NCI-H146 (cell line): ENCODE results near the gene DTX1.
A peak's percentile ranks its signal among the peaks of the same experiment; 100 is the strongest.

Experiments used
- DNase-seq: peaks from one replicate; lab custom pipeline; 2025; lab: John Stamatoyannopoulos, UW

The DTX1 gene

DNA sequence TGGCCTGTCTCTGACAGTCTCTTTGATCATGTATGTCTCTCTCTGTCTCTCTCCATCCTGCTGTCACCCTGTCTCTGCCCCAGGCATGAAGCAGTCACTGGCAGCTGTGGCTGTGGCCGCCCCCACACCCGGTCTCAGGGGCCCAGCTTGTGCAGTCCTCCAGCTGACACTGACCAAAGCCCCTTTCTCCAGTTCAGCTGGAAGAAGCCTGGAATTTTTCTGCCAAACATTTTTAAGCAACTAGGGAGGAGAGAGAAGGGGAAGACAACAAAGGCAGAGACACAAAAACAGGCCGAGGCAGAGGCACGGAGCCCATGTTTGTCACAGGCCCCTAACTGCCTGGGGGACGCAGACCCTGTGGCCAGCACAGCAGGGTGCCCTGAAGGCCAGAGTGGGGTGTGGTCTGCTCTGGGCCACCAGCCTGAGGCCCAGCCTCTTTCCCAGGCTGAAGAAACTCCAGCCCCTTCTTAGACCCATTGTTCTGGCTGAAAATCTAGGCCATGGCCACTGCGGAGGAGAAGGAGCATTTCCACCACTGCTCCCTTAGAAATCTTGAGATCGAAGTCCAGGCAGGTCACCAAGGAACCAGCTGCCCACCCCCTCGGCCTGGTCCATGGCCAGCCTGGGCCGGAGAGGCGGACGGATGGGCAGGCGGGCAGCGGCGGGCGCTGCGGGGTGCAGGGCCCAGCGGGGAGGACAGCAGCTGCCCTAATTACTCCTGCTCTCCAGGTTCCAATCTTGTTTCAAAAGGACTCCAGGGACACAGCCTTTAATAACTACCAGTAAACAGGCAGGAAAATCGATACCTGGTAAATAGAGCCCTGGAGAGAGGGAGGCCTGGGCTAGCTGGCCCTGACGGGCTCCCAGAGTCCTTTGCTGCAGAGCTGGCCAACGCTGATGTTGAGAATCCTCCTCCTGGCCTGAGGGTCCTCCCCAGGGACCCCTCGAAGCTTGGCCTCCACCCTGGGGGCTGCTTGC is 14.9 kb downstream of the DTX1 start:
- DNase-seq = peak; percentile 97

DNA sequence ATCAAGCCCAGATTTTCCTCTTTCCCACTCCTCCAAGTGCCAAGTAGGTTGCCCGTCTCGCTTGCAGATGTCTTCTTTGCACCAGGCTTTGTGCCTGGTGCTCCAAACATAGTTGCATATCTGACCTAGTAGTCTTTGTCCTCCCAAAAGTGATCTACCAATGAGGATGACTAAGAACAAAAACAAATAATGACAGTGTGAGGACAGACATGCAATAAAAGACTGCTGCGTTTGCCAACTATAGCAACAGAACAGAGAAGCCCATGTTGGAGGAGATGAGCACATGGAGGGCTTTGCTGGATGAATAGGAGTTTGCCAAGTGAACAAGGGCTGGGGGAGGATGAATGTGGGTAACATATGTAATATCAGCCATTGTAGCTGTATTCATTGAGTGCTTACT is 15.6 kb downstream of the DTX1 start:
- peak; percentile 55 for DNase-seq

DNA sequence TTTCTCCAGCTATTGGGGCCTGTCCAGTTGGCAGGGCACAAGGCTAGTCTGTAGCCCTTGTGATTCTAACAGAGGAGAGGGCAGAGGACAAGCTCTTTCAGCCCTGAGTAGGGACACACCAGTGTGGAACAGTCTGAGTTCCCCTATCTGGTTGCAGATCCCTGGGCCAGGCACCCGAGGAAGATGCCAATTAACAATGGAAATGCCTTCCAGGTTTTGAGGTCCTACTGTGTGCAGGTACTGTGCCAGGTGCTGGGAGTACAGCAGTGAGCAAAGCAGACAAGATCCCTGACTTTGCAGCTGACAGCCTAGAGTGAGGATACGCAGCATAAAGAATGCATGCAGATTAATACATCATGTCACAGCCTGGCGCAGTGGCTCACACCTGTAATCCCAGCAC is 17.1 kb downstream of the DTX1 start:
- no peak for DNase-seq

DNA sequence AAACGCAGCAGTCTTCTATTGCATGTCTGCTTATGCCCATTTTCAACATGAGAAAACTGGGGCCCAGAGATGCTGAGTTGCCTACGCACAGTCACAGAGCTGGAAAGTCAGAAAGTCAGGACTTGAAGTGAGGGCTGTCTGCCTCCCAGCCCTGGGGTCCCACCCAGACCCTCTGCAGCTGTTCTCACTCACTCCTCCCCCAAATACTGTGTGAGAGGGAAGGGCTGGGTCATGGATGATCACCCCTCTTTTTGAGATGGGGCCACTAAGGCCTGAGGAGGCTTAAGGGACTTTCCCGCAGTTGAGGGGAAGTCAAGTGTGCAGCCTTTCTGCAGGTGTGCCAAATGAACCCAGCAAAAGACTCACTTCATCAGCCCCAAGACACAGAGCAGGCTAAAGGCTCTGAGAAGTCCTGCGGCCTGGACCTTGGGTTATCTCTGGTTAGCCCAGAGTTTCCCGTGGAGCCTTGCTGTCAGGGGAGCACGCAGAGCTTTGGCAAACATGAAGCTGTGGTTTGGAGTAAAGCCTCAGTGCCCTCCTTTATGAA is 18.7 kb downstream of the DTX1 start:
- DNase-seq = no peak

DNA sequence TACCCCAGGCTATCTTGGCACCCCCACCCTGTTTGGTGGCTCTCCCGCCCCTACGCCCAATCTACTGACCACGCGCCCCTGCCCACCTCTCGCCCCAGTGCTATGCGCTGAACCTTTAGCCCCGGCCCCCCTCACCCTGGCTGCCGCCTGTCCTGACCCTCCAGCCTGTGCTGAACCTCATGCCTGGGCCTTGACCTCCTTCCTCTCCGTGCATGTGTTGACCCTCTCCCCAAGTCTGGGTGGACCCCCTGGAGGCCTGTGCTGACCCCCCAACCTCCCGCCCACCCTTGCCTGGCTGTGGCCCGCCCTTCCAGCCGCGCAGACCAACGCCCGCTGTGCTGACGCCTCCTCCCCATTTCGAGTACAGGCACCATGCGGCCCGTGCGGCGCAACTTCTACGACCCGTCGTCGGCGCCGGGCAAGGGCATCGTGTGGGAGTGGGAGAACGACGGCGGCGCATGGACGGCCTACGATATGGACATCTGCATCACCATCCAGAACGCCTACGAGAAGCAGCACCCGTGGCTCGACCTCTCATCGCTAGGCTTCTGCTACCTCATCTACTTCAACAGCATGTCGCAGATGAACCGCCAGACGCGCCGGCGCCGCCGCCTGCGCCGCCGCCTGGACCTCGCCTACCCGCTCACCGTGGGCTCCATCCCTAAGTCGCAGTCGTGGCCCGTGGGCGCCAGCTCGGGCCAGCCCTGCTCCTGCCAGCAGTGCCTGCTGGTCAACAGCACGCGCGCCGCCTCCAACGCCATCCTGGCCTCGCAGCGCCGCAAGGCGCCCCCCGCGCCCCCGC is 20.7 kb downstream of the DTX1 start:
- no peak for DNase-seq

DNA sequence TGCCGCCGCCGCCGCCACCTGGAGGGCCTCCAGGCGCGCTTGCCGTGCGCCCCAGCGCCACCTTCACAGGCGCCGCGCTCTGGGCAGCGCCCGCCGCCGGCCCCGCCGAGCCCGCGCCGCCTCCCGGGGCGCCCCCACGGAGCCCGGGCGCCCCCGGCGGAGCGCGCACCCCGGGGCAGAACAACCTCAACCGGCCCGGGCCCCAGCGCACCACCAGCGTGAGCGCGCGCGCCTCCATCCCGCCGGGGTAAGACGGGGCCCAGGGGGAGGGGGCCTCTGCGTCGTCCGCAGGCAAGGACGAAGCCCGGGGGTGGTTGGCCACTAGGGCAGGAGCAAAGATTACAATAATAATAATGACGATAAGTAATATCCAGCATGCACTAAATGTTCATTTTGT is 21.3 kb downstream of the DTX1 start:
- no peak for DNase-seq

DNA sequence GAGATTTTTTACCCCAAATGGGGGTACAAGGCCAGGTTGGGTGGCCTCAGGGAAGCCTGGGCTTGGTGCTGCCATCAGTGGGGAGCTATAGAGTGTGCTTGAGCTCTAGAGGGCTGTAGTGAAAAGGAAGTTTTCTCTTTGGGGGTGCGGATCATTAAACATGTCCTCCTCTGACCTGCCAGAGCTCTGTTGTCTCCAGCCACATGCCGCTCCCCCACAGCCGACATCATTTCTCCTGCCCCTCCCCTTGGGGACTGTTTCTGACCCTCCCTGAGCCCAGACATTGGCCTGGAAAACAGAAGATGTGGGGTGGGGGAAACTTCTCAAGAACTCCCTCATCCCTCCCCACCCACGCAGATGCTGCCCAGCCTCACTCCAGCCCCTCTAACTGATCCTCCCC is 25.3 kb downstream of the DTX1 start:
- no peak for DNase-seq

DNA sequence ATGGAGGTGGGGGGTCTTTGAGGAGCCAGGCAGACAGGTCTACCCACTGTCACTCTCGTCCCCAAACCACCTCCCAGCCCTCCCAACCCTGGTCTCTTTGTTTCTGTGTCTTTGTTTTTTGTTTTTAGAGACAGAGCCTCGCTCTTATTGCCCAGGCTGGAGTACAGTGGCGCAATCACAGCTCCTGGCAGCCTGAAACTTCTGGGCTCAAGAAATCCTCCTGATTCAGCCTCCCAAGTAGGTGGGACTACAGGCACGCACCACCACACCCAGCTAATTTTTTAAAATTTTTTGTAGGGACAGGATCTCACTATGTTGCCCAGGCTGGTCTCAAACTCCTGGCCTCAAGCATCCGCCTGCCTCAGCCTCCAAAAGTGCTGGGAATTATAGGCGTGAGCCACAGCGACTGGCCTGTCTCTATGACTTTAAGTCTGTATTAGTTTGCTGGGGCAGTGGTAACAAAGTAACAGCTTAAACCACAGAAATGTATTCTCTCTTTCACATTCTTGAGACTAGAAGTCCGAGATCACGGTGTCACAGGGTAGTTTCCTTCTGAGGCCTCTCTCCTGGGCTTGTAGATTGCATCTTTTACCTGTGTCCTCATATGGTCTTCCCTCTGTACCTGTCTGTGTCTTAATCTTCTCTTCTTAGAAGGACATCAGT is 26.1 kb downstream of the DTX1 start:
- DNase-seq = no peak

DNA sequence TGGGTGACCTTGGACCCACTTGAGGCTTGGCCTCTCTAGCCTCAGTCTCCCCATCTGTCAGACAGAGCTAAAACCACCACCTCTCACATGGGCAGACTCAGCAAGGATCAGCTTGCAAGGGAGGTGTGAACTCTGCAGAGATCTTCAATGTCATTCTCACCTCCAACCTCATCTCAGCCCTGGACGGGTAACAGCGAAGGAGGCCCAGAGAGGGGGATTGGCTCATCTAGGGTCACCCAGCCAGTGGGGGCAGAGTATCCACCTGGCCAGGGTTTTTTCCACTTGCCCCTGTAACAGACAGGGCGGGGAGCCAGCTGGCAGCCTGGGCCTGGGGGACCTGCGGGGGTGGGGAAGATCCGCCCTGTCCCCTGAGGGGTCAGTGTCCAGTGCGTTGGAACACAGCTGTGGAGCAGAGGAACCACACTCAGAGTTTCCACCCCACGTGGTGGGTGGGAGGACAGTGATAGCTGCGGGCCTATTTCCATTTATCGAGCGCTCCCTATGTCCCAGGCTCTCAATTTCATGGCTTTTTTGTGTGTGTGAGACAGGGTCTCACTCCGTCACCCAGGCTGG is 27.4 kb downstream of the DTX1 start:
- no peak for DNase-seq

DNA sequence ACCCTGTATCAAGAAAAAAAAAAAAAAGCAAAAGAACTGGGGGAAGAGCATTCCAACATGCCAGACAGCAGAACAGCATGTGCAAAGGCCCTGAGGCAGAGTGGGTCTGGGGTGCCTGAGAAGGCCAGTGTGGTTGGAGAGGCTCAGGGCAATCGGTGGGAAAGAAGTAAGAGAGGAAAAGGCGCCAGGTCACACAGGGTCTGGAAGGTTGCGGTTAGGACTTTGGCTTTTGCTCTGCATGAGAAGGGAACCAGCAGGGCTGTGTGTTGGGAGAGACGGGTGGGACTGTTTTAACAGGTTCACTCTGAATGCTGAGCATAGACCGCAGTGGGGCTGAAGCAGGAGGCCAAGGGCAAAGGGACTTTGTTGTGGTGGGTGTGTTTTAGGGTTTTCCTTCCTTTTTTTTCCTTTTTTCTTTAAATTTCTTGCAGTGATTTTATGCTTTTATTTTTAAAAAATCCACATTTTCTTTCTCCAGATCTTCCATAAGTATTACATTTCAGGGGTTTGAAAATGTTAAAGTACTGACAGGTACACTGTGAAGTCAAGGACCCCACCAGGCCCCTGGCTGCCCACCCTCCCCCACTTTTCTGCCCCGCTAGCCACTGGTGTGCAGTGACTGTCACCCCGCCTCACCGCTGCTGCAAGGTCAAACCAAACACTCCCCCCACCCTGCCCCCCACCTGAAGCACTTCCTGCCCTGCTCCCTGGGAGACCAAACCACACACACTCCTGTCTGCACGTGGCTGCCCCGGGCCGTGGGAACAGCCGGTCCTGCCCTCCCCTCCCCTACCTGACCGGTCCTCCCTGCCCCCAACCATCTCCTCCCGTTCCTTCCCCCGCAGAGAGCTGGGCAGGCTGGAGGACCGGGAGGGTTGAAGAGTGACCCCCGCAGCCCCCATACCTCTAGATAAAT is 30.0 kb downstream of the DTX1 start:
- no peak for DNase-seq

DNA sequence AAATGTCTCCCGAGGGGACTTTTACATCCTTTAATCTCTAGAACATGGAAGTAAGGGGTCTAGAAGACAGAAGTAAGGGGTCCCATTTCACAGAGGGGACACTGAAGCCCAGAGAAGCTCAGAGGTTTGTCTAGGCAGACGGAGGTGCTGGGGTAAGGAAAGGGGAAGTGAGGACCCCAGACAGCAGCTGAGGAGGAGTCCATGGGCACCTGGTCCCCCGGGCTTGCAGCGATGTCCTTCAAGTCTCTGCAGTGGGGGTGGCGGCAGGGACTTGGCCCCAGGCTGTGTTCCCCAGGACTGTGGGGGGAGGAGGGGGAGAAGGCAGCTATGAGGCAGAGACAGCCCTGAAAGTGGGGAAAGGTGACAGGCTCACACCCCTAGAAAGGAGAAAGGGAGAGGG is 30.7 kb downstream of the DTX1 start:
- DNase-seq = no peak

DNA sequence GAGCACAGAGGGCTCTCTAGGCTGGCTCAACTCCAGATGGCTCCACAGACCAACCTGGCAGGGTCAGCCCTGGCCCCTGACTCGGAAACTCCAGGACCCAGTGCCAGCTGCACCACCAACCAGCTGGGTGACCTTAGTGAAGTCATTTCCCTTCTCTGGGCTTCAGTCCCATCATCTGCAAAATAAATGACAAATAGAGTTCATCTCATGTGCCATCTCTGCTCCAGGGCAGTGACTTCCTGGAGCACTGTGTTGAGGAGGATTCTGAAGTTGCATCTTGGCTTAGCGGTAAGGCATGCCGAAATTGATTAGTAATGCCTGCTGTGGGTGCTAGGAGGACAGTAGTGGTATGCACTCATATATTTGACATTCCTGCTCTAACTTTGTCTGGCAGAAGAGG is 31.5 kb downstream of the DTX1 start:
- no peak for DNase-seq

DNA sequence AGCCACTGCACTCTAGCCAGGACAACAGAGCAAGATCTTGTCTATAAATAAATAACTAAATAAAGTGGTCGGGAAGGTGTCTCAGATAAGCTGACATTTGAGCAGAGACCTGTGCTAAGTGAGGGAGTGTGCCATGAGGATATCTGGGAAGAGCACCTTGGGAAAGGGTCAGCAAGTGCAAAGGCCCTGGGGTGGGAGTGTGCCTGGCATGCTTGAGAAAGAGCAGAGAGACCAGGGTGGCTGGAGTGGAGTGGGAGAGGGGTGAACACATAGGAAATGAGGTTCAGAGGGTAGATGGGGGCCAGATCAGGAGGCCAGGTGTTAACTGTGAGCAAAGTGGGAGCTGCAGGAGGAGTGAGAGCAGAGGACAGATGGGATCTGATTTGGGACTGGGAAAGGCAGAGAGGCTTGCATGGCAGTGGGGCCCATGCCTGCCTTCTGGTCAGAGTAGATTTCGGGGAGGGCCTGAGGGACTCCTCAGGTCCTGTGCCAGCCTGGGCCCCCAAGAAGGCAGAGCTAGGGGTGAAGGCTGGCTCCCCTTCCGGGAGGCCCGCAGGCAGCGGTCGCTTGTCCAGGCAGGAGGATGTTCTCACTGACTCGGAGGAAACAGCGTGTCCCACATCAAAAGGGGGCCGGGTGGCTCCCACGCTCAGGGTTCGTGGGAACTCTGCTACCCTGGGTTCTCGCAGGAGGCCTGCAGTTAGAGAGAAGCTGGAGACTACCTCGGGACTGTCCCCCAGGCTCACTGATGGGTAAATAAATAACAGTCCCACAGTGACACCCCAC is 32.6 kb downstream of the DTX1 start:
- no peak for DNase-seq

DNA sequence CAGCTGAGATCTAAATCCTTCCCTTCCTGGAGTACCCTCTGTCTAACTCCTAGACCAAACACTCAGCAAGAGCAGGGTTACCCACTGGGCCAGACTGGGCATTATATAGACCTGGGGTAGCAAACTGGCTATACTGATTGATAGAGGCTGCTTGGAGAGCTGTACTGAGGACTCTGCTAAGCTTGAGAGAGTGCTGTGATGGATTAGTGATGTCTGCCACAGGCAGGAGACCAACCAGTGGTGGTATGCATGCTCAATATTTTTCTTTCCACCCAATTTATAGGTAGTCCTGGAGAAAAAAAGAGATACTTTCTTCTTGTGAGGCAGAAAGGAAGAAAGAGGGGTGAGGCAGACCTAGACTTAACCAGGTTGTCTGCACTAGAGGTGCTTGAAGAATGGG is 33.3 kb downstream of the DTX1 start:
- no peak for DNase-seq

DNA sequence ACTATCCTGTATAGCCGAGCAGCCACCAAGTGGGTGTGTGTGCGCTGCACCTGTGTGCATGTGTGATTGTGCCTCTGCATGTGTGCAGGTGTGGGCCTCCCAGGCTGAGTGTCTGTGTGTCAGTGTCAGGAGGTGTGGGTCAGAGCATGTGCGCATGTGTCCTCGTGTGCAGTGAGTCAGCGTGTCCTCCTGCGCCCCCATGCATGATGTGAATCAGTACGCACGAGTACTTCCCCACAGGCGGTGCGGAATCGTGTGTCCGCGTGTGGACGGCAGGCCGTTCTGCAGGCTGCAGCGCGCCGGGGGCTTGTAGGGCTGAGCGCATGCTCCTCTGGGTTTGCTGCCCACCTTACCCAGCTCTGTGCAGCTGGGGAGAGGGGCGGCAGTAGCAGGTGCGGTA is 34.2 kb downstream of the DTX1 start:
- DNase-seq = no peak

DNA sequence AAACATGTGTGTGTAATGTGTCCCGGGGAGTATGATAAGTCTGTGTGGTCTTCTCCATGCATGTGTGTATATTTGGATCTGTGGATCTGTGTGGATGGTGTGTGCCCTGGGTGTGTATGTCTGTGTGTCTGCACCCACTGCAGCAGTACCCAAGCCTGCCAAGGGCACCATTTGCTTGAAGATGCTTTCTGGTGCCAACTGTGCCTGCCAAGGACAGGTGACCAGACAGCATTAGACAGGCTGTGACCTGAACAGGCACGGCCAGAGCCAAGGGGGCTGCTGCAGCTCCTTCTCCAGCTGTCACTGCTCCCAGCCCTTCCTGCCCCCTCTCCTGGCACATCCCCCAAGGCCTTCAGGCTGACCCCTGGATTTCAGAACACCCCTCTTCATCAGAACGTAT is 35.0 kb downstream of the DTX1 start:
- no peak for DNase-seq

DNA sequence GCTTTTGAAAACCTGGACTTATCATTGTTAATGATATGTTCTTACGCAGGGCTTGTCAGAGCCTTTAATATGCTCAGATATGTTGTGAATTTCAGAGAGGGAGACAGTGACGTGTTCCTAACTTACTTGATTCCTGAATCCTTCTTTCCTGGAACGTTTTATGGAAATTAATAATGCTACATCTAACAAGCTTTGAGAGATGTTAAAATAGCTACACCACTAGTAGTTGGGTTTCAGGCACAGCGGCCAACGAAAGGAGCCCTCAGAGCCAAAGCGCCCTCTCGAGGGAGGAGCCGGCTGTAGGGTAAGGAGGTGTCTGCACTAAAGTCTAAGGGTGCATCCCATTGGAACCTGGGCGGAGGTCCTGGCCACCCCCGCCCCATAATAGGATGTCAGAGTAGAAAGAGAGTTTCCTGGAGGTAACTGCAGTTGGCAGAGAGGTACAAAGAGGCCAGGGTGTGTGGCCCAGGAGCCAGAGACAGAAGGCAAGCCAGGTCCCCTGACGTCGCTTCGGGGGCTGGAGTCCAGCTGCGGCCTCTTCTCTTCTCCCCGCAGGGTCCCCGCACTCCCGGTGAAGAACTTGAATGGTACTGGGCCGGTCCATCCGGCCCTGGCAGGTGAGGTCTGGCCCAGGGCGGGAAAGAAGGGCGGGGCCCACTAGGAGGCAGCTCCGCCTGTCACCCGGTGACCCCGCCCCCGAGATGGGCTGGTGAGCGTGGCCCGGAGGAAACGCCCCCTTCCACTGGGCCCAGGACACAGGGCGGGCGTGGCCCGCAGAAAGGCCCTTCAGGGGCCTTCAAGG is 36.3 kb downstream of the DTX1 start:
- DNase-seq = no peak

DNA sequence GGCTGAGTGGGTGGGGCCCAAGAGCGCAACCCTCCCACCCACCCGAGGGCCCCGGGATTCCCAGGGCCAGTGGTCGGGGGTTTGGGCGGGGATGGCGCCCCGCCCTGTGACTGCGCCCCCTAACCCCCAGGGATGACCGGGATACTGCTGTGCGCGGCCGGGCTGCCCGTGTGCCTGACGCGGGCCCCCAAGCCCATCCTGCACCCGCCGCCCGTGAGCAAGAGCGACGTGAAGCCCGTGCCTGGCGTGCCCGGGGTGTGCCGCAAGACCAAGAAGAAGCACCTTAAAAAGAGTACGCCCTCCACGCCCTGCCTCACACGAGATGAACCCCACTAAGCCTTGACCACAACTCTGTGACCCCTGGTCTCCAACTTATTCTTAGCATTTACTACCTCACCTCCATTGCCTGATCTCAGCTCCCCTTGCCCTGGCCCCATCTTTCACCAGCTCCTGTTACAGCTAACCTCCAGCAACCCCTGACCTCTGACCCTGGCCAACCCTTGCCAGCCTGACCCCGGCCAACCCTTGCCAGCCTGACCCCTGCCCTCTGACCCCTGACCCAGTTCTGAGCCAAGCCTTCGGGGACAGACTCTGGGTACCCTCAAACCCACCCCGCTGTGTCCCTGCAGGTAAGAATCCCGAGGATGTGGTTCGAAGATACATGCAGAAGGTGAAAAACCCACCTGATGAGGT is 37.0 kb downstream of the DTX1 start:
- DNase-seq = no peak

DNA sequence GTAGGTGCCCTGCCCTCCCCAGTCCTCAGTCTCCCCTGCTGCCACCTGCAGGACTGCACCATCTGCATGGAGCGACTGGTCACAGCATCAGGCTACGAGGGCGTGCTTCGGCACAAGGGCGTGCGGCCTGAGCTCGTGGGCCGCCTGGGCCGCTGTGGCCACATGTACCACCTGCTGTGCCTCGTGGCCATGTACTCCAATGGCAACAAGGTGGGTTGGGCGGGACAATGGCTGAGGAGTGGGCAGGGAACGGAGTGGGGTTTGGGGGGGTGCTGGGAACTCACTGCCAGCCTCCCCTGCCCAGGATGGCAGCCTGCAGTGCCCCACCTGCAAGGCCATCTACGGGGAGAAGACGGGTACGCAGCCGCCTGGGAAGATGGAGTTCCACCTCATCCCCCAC is 38.2 kb downstream of the DTX1 start:
- no peak for DNase-seq
